ENCODE data around the gene WWOX.

Gene WWOX

DNA sequence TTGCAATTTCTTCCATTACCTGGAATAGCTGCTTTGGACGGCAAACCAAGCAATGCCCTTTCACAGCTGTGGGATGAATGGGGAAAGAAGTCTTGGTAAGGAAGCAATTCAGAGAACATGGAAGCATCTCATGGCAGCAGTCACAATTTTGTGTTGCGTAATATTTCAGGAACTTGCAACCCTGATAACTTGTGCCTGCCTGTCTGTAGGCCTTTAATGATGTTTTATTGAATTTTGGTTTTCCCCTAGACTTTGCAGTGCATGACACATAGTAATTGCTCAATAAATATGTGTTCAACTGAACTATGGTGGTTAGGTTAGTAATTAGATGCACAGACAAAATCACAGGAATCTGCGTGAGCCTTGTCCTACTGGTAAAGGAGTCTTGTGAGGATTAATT is 439.5 kb downstream of the WWOX start:
- intact Hi-C loops (cut with DNase I), result no loop called here
- DNase-seq, result no peak

DNA sequence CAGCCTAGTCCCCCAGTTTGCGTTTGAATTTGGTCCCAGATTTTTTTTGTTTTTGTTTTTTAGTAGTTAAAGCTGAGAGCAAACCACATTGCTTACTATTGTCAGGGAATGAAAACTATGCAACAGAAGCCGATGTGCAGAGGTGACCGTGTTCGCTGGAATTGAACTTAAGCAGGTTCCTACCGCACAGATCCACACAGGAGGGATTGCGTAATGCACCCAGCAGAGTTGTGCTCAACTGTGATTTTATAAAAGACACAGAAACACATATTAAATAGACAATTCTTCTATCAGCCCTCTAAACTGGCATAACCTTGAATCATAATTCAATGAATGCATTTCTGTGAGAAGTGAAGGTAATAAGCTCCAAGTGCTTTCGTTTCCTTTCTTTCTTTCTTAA is 443.0 kb downstream of the WWOX start:
- intact Hi-C loops (cut with DNase I), result no loop called here
- DNase-seq, result no peak

GRCh38 chr16:78543023-78543422 is 443.6 kb downstream of the WWOX start:
- DNase-seq, result no peak
- intact Hi-C loops (cut with DNase I), result no loop called here

DNA sequence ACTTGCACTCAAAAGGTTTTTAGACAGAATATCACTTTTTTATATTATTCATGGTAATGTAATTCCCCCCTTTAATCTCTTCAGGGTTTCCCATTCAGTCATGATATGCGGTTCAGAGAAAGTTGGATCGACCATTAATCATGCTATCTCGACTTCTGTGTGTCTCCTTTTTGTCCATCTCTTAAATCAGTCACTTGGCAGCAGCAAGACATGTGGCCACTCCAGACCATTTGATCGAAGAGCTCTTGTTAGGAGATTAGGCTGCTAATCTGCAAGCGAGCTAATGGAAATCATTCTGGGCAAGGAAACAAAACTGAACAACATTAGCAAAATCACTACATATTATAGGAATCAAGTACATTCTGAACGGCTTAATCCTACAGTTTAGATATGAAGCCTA is 449.9 kb downstream of the WWOX start:
- no peak for DNase-seq
- intact Hi-C loops (cut with DNase I), result no loop called here

DNA sequence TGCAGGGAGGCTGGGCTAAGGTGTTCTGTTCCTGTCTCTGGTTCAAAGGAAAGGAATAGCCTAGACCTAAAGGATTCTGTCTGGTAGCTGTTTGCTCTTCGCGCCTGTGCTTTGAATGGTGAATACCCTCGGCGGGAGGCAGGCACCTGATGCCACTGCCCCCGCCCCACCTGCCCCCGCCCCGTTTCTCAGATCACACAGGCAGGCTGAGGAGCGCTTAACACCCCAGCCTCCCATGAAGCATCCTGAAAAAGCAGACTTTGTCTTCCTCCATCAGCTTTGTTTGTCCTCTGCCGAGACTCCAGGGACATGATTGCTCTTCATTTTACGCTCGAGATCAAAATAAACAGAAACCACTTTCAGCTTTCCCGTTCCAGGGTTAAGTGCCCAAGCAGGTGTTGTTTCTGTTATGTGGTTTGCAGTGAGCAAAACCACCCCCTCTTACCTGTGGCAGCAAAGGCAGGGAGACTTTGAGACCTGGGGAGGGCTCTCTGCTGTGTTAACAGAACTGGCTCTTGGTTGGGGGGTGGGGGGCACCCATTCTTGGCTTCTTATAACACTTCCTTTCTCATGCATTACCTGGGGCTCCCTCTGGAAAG is 452.1 kb downstream of the WWOX start:
- no peak for DNase-seq
- intact Hi-C loops (cut with DNase I), result no loop called here

GRCh38 chr16:78552106-78552675 is 452.7 kb downstream of the WWOX start:
- no peak for DNase-seq
- intact Hi-C loops (cut with DNase I), result no loop called here

GRCh38 chr16:78552716-78553115 is 453.3 kb downstream of the WWOX start:
- intact Hi-C loops (cut with DNase I), result no loop called here
- no peak for DNase-seq

GRCh38 chr16:78553268-78554039 is 454.0 kb downstream of the WWOX start:
- intact Hi-C loops (cut with DNase I), result no loop called here
- DNase-seq, result no peak

DNA sequence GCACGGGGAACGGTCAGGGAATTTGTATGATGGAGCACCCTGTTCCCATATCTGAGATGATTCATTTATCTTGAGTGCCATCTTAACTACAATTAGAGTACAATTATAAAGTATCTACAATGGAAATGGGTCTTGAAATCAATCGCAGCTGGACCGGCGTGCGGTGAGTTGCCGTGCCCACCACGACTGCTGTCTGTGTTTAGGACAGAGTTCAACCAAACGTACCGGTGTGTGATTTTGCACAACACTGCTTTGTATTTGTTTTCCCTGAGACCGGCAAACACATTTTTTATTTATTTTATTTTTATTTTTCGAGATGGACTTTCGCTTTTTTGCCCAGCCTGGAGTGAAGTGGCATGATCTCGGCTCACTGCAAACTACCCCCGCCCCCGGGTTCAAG is 457.0 kb downstream of the WWOX start:
- DNase-seq, result no peak
- intact Hi-C loops (cut with DNase I), result no loop called here

DNA sequence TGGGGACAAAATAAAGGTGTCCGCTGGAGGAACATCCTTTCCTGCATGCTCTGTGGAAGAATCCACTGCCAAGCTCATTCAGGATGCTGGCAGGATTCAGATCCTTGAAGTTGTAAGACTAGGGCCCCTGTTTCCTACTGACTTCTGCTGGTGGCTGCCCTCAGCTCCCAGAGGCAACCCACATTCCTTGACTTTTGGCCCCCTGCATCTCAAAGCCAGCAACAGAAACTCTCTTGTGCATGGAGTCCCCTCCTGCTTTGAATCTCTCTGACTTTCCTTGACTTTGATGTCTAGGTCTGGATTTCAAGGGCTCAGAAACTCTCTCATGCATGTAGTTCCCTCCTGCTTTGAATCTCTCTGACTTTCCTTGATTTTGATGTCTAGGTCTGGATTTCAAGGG is 461.5 kb downstream of the WWOX start:
- intact Hi-C loops (cut with DNase I), result no loop called here
- no peak for DNase-seq

- no peak for DNase-seq
- intact Hi-C loops (cut with DNase I), result no loop called here
These were observed 462.7 kb downstream of the WWOX start for GRCh38 chr16:78562111-78562510.

DNA sequence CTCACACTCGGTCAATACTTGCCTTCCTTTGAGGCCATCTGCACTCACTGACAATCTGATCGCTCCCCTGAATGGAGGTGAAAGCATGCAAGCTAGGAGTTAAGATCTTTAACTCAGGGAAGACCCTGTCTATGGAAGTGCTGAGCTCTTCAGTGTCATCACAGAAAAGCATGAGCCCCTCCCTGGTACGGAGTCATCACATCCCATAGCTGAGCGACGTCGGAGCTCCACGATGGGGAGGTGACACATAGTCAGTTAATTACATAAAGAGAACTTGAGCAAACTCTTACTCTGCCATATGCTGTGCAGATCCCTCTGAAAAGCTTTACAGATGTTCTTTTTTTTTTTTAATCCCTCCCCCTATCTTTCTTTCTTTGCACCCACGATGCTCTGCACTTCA is 463.2 kb downstream of the WWOX start:
- intact Hi-C loops (cut with DNase I), result no loop called here
- peak in 1 of 10 donors; percentile 82 for DNase-seq

GRCh38 chr16:78563905-78564304 is 464.5 kb downstream of the WWOX start:
- no peak for DNase-seq
- intact Hi-C loops (cut with DNase I), result no loop called here

GRCh38 chr16:78566397-78567073 is 467.1 kb downstream of the WWOX start:
- no peak for DNase-seq

DNA sequence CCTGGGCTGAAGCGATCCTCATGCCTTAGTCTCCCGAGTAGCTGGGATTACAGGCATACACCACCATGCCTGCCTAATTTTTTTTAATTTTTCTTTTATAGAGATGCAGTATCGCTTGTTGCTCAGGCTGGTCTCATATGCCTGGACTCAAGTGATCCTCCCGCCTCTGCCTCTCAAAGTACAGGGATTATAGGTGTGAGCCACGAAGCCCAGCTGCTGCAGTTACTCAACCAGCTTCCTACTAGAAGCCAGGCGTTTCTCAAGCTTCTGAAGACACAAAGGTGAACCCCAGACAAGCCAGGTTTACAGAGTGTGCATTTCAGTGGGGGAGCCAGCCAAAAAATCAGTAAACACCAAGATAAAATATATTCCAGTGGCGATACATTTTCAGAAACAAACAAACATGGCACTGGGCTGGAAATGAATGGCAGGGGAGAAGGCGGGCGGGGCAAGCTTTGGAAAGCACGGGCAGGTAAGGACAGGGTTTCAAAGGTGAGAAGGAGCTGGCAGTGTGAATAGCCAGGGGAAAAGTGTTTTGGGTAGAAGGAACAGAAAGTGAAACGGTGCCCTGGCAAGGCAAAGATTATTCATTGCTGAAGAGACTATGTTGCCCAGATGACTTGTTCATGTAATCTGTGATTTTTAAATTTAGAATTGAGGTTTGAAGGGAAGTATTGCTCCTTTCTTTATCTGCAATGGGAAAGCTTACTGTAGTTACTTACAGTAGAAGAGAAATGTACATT is 471.1 kb downstream of the WWOX start:
- intact Hi-C loops (cut with DNase I), result no loop called here
- no peak for DNase-seq

More at GRCh38 chr16:78566397-78567073, 467.1 kb downstream of the WWOX start:
- intact Hi-C loops (cut with DNase I), result no loop called here

DNA sequence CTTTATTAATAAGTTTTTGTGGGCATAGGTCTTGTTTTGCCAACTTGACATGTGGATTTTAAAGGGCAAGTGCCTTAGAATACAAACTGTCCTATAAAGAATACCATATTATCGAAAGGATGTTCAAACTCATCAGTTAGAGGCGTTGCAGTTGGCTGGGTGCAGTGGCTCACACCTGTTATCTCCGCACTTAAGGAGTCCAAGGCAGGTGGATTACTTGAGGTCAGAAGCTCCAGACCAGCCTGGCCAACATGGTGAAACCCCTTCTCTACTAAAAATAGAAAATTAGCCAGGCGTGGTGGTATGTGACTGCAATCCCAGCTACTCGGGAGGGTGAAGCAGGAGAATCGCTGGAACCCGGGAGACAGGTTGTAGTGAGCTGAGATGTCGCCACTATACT is 472.0 kb downstream of the WWOX start:
- intact Hi-C loops (cut with DNase I), result no loop called here
- no peak for DNase-seq

- DNase-seq, result no peak
- intact Hi-C loops (cut with DNase I), result no loop called here
These were observed 472.5 kb downstream of the WWOX start for GRCh38 chr16:78571898-78572358.

- intact Hi-C loops (cut with DNase I), result no loop called here
- DNase-seq, result no peak
These were observed 475.1 kb downstream of the WWOX start for GRCh38 chr16:78574571-78574970.

GRCh38 chr16:78576941-78577340 is 477.5 kb downstream of the WWOX start:
- intact Hi-C loops (cut with DNase I), result no loop called here
- no peak for DNase-seq

GRCh38 chr16:78577630-78578029 is 478.2 kb downstream of the WWOX start:
- intact Hi-C loops (cut with DNase I), result no loop called here

DNA sequence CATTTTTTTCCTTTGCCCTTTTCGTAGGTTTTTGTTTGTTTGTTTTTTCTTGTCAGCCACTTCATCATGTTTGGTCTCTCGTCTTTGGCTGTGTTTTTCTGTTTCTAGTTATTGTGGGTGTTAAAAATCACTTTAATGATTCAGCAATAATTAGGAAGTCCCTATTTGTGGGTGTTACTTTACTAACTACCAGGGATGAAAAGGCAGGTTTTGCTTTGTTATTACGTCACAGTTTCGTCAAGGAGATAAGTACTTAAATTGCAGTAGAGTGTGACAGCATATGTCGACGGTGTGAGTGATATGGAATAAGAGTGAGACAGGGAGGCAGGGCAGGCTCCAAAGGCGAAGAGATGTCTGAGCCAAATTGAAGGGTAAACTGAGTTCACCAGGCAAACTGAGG is 479.6 kb downstream of the WWOX start:
- intact Hi-C loops (cut with DNase I), result no loop called here

More at GRCh38 chr16:78577630-78578029, 478.2 kb downstream of the WWOX start:
- DNase-seq, result no peak

More for the DNA sequence above, 479.6 kb downstream of the WWOX start:
- no peak for DNase-seq

All from posterior cingulate gyrus (tissue), 11 donors.